Measurements from ENCODE around the gene CEACAM3. TPM values are rescaled to one million over a fixed set of nuclear protein-coding genes. Genes with fewer than 3 reads are reported as not detected.

Gene CEACAM3
- total RNA-seq, 1 experiment from 2014 or later, result not detected

- Histone ChIP-seq H3K4me1 (replicated peaks; ENCODE audit: insufficient read depth) (peaks cover 48% of the 10 kb centered on the region), H3K9me2 (ENCODE audit: insufficient read depth) (no peaks in the 10 kb centered on the region), H4K20me1 (ENCODE audit: insufficient read depth) (peaks cover 47% of the 10 kb centered on the region), H3K4me3 (peak overlapping the region; percentile 98), H3K4me2 (peak overlapping the region; percentile 96), H3F3A (ENCODE audit: insufficient read depth, low read depth) (peaks cover 51% of the 10 kb centered on the region), H3K27me3 (ENCODE audit: insufficient read depth, low read depth) (no peaks in the 10 kb centered on the region), H3K79me2 (ENCODE audit: low read depth) (peaks cover 55% of the 10 kb centered on the region), H3K9me3 (ENCODE audit: insufficient read depth, low read depth) (no peaks in the 10 kb centered on the region), H3K27ac (peak overlapping the region; percentile 96), H2AFZ (no peak overlapping the region), H3K36me3 (ENCODE audit: low read depth) (peaks cover 47% of the 10 kb centered on the region)
- BruUV-seq (replicated peaks), result no TSS peak
- POLR2A ChIA-PET (ENCODE audit: unreplicated experiment), result interaction anchor here (0.5 to 0.9 kb wide), 3 partner anchors 80 to 99 kb away, joined by 3 to 5 read pairs (median 4); partner anchors contain the start of gene RABAC1
- no peak for DNase-seq
- TF ChIP-seq CTCF (conservative IDR thresholded peaks at IDR 0.05) (no peak), EZH2 (IDR thresholded peaks at IDR 0.05; ENCODE audit: low read depth) (no peak)
- CTCF ChIA-PET, result interaction anchor here (0.6 kb wide), 2 partner anchors 85 to 304 kb away, joined by 4 to 8 read pairs; no protein-coding TSS in a partner anchor
- intact Hi-C loops (cut with micrococcal nuclease; ENCODE audit: unreplicated experiment), result no loop called here
Measured at GRCh38 chr19:41860419-41861115, 64.2 kb downstream of the CEACAM3 start.

Other genes with a start within 250 kb of the CEACAM3 start
- gene CEACAM21, start 220.4 kb upstream of the CEACAM3 start, total RNA-seq (2021), result not detected in 2 replicates
- gene CEACAM4, start 169.5 kb upstream of the CEACAM3 start, total RNA-seq (2021), result not detected in 2 replicates
- not detected in 2 replicates for gene CEACAM7, start 108.3 kb upstream of the CEACAM3 start, total RNA-seq (2021)
- 18.1 and 23.3 TPM in 2 replicates for gene CEACAM5, start 88.0 kb upstream of the CEACAM3 start, total RNA-seq (2021)
- 265 and 468 TPM in 2 replicates for gene CEACAM6, start 41.1 kb upstream of the CEACAM3 start, total RNA-seq (2021)
- not detected in 2 replicates for gene LYPD4, start 48.1 kb downstream of the CEACAM3 start, total RNA-seq (2021)
- not detected in 2 replicates for gene DMRTC2, start 48.5 kb downstream of the CEACAM3 start, total RNA-seq (2021)
- 2,593 and 3,356 TPM in 2 replicates for gene RPS19, start 63.7 kb downstream of the CEACAM3 start, total RNA-seq (2021)
- 0.33 and 0.59 TPM in 2 replicates for gene CD79A, start 80.7 kb downstream of the CEACAM3 start, total RNA-seq (2021)
- 101 and 109 TPM in 2 replicates for gene ARHGEF1, start 86.6 kb downstream of the CEACAM3 start, total RNA-seq (2021)
- gene ERFL, start 131.9 kb downstream of the CEACAM3 start, total RNA-seq (2021), result 0.65 and 0.98 TPM in 2 replicates
- 110 and 188 TPM in 2 replicates for gene RABAC1, start 162.7 kb downstream of the CEACAM3 start, total RNA-seq (2021)
- not detected in 2 replicates for gene ATP1A3, start 197.6 kb downstream of the CEACAM3 start, total RNA-seq (2021)